HG03039 (cell line): ENCODE results near the gene AKT1S1.

Source experiments
- ATAC-seq: cut with Tn5 transposase; IDR thresholded peaks from one replicate; pipeline ENCODE4 v1.9.1; 2021; ENCODE audit warnings: mild to moderate bottlenecking, moderate library complexity; ENCODE audit not compliant: unreplicated experiment

The AKT1S1 gene

GRCh38 chr19:49884760-49885159 lies 7.6 kb upstream of the AKT1S1 start:
- ATAC-seq: no peak

GRCh38 chr19:49884109-49884508 lies 7.0 kb upstream of the AKT1S1 start:
- ATAC-seq: no peak

- ATAC-seq: no peak
Measured at GRCh38 chr19:49883094-49883493, 5.9 kb upstream of the AKT1S1 start.

GRCh38 chr19:49882643-49883042 lies 5.5 kb upstream of the AKT1S1 start:
- no peak for ATAC-seq

- ATAC-seq: no peak
Measured at GRCh38 chr19:49881672-49882394, 4.7 kb upstream of the AKT1S1 start.

- ATAC-seq: no peak
Measured at GRCh38 chr19:49881186-49881585, 4.0 kb upstream of the AKT1S1 start.

- ATAC-seq: no peak
Measured at GRCh38 chr19:49880162-49880869, 3.2 kb upstream of the AKT1S1 start.

- no peak for ATAC-seq
Measured at GRCh38 chr19:49879243-49879963, 2.2 kb upstream of the AKT1S1 start.

GRCh38 chr19:49878744-49879070 lies 1.6 kb upstream of the AKT1S1 start:
- no peak for ATAC-seq

GRCh38 chr19:49877879-49878743 lies 956 bp upstream of the AKT1S1 start:
- ATAC-seq: peak; percentile 36

- ATAC-seq: peak; percentile 35
Measured at GRCh38 chr19:49876422-49877019, 634 bp downstream of the AKT1S1 start.

- ATAC-seq: no peak
Measured at GRCh38 chr19:49875857-49876421, 1.2 kb downstream of the AKT1S1 start.

GRCh38 chr19:49875177-49875576 lies 2.0 kb downstream of the AKT1S1 start:
- no peak for ATAC-seq

- ATAC-seq: no peak
Measured at GRCh38 chr19:49874503-49875157, 2.5 kb downstream of the AKT1S1 start.

- no peak for ATAC-seq
Measured at GRCh38 chr19:49873834-49874233, 3.3 kb downstream of the AKT1S1 start.

GRCh38 chr19:49873129-49873521 lies 4.0 kb downstream of the AKT1S1 start:
- no peak for ATAC-seq

- no peak for ATAC-seq
Measured at GRCh38 chr19:49872245-49873128, 4.7 kb downstream of the AKT1S1 start.

GRCh38 chr19:49871349-49871985 lies 5.7 kb downstream of the AKT1S1 start:
- no peak for ATAC-seq
